PC-9 (cell line): ENCODE results near the gene BDH1.
"Not testable (repeated sequence)": the region's sequence is repeated elsewhere in the genome, so short reads cannot be mapped to it uniquely, and the experiment has no call there.

Experiments used
- CTCF ChIP-seq: fragments of 200-600 bp; sonication (generic); conservative IDR thresholded peaks from 2 replicates; pipeline ENCODE4 v1.6.1; 2017; ENCODE audit warnings: mixed run types, antibody characterized with exemption, mild to moderate bottlenecking, moderate library complexity
- EZH2 ChIP-seq: fragments of 200-600 bp; sonication (generic); IDR thresholded peaks from 2 replicates; pipeline ENCODE4 v1.8.0; 2017; ENCODE audit warnings: antibody characterized with exemption, low read depth

GRCh38 chr3:197602351-197602750 is 46.6 kb upstream of the BDH1 start:
- TF ChIP-seq EZH2, CTCF: not testable (repeated sequence)
